Coronary artery (tissue), 2 donors: ENCODE results near the gene PGRMC2.
"Not testable (repeated sequence)": the region's sequence is repeated elsewhere in the genome, so short reads cannot be mapped to it uniquely, and the experiment has no call there.

Experiments used
- DNase-seq: peaks from one replicate; pipeline ENCODE4 v3.0.0-alpha.2; 2017; ENCODE audit warnings: low spot score
- H3K27ac ChIP-seq, 2 donors: fragments of 200-600 bp; sonication (generic); one replicate each; pipeline ENCODE4 v1.5.1; 2016 to 2019
- H3K4me3 ChIP-seq: fragments of 200-600 bp; sonication (generic); 2 replicates; pipeline ENCODE4 v1.5.1; 2016; ENCODE audit warnings: mild to moderate bottlenecking, moderate library complexity
- CTCF ChIP-seq: fragments of 200-600 bp; sonication (generic); IDR thresholded peaks from one replicate; pipeline ENCODE4 v1.5.1; 2019; ENCODE audit warnings: antibody characterized with exemption

Gene PGRMC2

GRCh38 chr4:128271551-128271950, 16.1 kb downstream of the PGRMC2 start:
- Histone ChIP-seq H3K4me3 (no peak overlapping the region), H3K27ac (no peak overlapping the region)
- no peak for DNase-seq
- no peak for TF ChIP-seq CTCF

GRCh38 chr4:128268970-128269369, 18.6 kb downstream of the PGRMC2 start:
- DNase-seq = no peak
- no peak overlapping the region for H3K27ac ChIP-seq
- no peak for TF ChIP-seq CTCF
- no peak overlapping the region for H3K4me3 ChIP-seq

GRCh38 chr4:128267745-128268144, 19.9 kb downstream of the PGRMC2 start:
- H3K27ac ChIP-seq = no peak overlapping the region
- no peak overlapping the region for H3K4me3 ChIP-seq
- TF ChIP-seq CTCF = no peak
- DNase-seq = no peak

GRCh38 chr4:128267171-128267570, 20.4 kb downstream of the PGRMC2 start:
- not testable (repeated sequence) for H3K4me3 ChIP-seq, H3K27ac ChIP-seq, DNase-seq

- not testable (repeated sequence) for DNase-seq, H3K27ac ChIP-seq, H3K4me3 ChIP-seq
Observed at GRCh38 chr4:128265550-128265949, 22.1 kb downstream of the PGRMC2 start.

GRCh38 chr4:128259889-128260288, 27.7 kb downstream of the PGRMC2 start:
- not testable (repeated sequence) for H3K4me3 ChIP-seq, DNase-seq, H3K27ac ChIP-seq

- not testable (repeated sequence) for H3K27ac ChIP-seq, DNase-seq, H3K4me3 ChIP-seq
Observed at GRCh38 chr4:128258166-128258565, 29.4 kb downstream of the PGRMC2 start.

- no peak overlapping the region for H3K4me3 ChIP-seq
- no peak for DNase-seq
- no peak for TF ChIP-seq CTCF
- no peak overlapping the region for H3K27ac ChIP-seq
Observed at GRCh38 chr4:128256539-128256938, 31.1 kb downstream of the PGRMC2 start.

GRCh38 chr4:128255906-128256305, 31.7 kb downstream of the PGRMC2 start:
- Histone ChIP-seq H3K4me3 (no peak overlapping the region), H3K27ac (no peak overlapping the region)
- no peak for DNase-seq
- no peak for TF ChIP-seq CTCF
